HepG2 (cell line): ENCODE data around the gene IER2. TPM values are rescaled to one million over a fixed set of nuclear protein-coding genes. Genes with fewer than 3 reads are reported as not detected.
A peak's percentile ranks its signal among the peaks of the same experiment; 100 is the strongest.

ENCODE experiments used
- CBX5 ChIP-seq: sonication (generic); formaldehyde crosslinking; IDR thresholded peaks from 2 replicates; pipeline ENCODE4 v1.4.0; 2020; ENCODE audit warnings: missing genetic modification reagents, borderline replicate concordance
- KDM6A ChIP-seq: IDR thresholded peaks from 2 replicates; pipeline ENCODE4 v1.6.1; 2016; ENCODE audit warnings: low read depth
- PRDM10 ChIP-seq: sonication (generic); formaldehyde crosslinking; IDR thresholded peaks from 2 replicates; pipeline ENCODE4 v1.4.0; 2020; ENCODE audit warnings: low read depth, missing genetic modification reagents
- TFDP1 ChIP-seq: IDR thresholded peaks from 2 replicates; pipeline ENCODE4 v1.6.1; 2016; ENCODE audit warnings: missing compliant biosample characterization, missing genetic modification reagents, borderline replicate concordance
- TRIM24 ChIP-seq: sonication (generic); formaldehyde crosslinking; IDR thresholded peaks from 2 replicates; pipeline ENCODE4 v1.8.0; 2022; ENCODE audit warnings: mild to moderate bottlenecking, missing genetic modification reagents
- ZNF264 ChIP-seq: sonication (generic); formaldehyde crosslinking; IDR thresholded peaks from 2 replicates; pipeline ENCODE4 v1.4.0; 2020; ENCODE audit warnings: missing genetic modification reagents
- ZNF407 ChIP-seq: sonication (generic); formaldehyde crosslinking; IDR thresholded peaks from one replicate; pipeline ENCODE4 v1.5.1; 2020; ENCODE audit warnings: mild to moderate bottlenecking, missing genetic modification reagents; ENCODE audit errors: not compliant biosample characterization
- polyA plus RNA-seq, 8 experiments: library from polyadenylated mRNA; depleted of rRNA in 3 of 8; stranded (reverse) in 7 of 8; unstranded in 1 of 8; fragments of >200 nt; fragmentation: Illumina TruSeq in 4 of 8; extraction: Trizol in 4 of 8; gene quantifications; 2 replicates each; pipeline versions ENCODE4 v1.2.1 to v1.2.3, GENCODE V29; 2011 to 2016; ENCODE audit warnings: low read depth in 4 of 8, missing spikeins in 1 of 8, mixed read lengths in 1 of 8; ENCODE audit not compliant: insufficient read depth in 1 of 8
- total RNA-seq, 5 experiments: library from RNA; depleted of rRNA; stranded (reverse); fragments of >200 nt; fragmentation: Illumina TruSeq; extraction: Trizol; gene quantifications; 2 replicates each; pipeline ENCODE4 v1.2.3, GENCODE V29; 2016; ENCODE audit warnings: low read depth in 1 of 5

Gene IER2
- total and polyA plus RNA-seq, 2 of the 13 experiments (the other 11 are each of a cell fraction or from before 2014, with no cell fraction given) = 10.1 to 14.3 TPM

GRCh38 chr19:13151605-13152355, 1.6 kb downstream of the IER2 start (continued):
- no peak for TF ChIP-seq ZNF407 (CRISPR knock-in tag)
- TF ChIP-seq KDM6A (CRISPR knock-in tag) = 0 out of 2 replicates have a peak, but pooled peaks have one; percentile 11
- no peak for TF ChIP-seq ZNF264 (CRISPR knock-in tag)
- TF ChIP-seq TFDP1 = peak; percentile 95
- 0 out of 2 replicates have a peak, but pooled peaks have one; percentile 12 for TF ChIP-seq CBX5 (CRISPR knock-in tag)
- TF ChIP-seq TRIM24 (CRISPR knock-in tag) = no peak
- 0 out of 2 replicates have a peak, but pooled peaks have one; percentile 62 for TF ChIP-seq PRDM10 (CRISPR knock-in tag)
